HG03097 (cell line): ENCODE results near the gene LHX5.

ENCODE experiments used
- ATAC-seq: cut with Tn5 transposase; IDR thresholded peaks from one replicate; pipeline ENCODE4 v1.9.1; 2021; ENCODE audit not compliant: unreplicated experiment, low FRiP score

LHX5 gene

GRCh38 chr12:113478351-113479011 lies 6.8 kb upstream of the LHX5 start:
- no peak for ATAC-seq

- ATAC-seq: no peak
Observed at GRCh38 chr12:113477842-113478215, 6.2 kb upstream of the LHX5 start.

- ATAC-seq: no peak
Observed at GRCh38 chr12:113477171-113477841, 5.6 kb upstream of the LHX5 start.

- no peak for ATAC-seq
Observed at GRCh38 chr12:113476176-113476986, 4.7 kb upstream of the LHX5 start.

GRCh38 chr12:113475451-113476175 lies 3.9 kb upstream of the LHX5 start:
- no peak for ATAC-seq

- ATAC-seq: no peak
Observed at GRCh38 chr12:113474635-113475436, 3.2 kb upstream of the LHX5 start.

GRCh38 chr12:113473942-113474341 lies 2.3 kb upstream of the LHX5 start:
- no peak for ATAC-seq

- no peak for ATAC-seq
Observed at GRCh38 chr12:113473400-113473799, 1.7 kb upstream of the LHX5 start.

- ATAC-seq: no peak
Observed at GRCh38 chr12:113472191-113473121, 785 bp upstream of the LHX5 start.

- no peak for ATAC-seq
Observed at GRCh38 chr12:113470871-113471618, 626 bp downstream of the LHX5 start.

GRCh38 chr12:113469949-113470743 lies 1.5 kb downstream of the LHX5 start:
- no peak for ATAC-seq

- ATAC-seq: no peak
Observed at GRCh38 chr12:113469224-113469948, 2.3 kb downstream of the LHX5 start.

GRCh38 chr12:113468365-113469223 lies 3.1 kb downstream of the LHX5 start:
- ATAC-seq: no peak

GRCh38 chr12:113467502-113468364 lies 3.9 kb downstream of the LHX5 start:
- ATAC-seq: no peak

- no peak for ATAC-seq
Observed at GRCh38 chr12:113467142-113467501, 4.5 kb downstream of the LHX5 start.
